Nucleus accumbens (tissue), 56 donors: ENCODE measurements around the gene C11orf97.
"Not testable (repeated sequence)": the region's sequence is repeated elsewhere in the genome, so short reads cannot be mapped to it uniquely, and the experiment has no call there.

Experiments used
- DNase-seq, 56 donors: peaks; one replicate each; lab custom pipeline; 2025; lab: John Stamatoyannopoulos, UW

The C11orf97 gene

DNA sequence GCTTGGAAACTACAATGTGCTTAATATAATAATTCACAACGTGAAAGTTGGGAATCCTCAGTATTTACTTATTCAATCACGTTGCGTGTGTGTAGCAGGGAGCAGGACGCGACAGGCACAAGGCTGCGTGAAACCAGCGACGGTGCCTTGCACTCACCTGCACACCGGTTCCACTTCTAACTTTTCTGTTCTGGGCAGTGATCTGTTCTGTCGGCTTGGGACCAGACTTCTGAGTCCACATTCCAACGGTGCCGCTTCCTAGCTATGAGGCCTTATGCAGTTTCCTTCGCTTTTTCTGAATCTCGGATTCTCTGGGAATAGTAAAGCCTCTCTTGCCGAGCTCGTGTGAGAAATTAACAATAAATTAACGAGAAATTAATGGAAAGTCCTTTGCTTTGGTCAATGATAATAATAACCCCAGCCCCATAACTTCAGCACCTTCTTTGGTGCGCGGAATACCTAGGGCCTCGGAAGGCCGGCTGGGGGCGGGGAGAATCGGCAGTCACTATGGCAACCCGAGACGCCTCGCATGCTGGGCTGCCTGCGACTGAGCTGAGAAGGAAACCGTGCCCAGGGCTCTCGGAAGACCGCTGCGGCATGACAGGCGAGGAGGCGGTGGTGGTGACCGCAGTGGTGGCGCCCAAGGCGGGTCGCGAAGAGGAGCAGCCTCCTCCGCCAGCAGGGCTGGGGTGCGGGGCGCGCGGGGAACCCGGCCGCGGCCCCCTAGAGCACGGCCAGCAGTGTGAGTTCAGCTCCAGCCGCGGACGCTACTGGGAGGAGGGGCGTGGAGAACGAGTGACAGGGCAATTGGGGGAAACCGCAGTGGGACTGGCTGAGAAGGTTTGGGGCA is at the start of gene C11orf97:
Gene C11orf97 (plus strand): TSS at position 530 of the 850 bp plus-strand sequence. CDS start 68 bp downstream, at position 598.
- peak in 52 of 56 donors; percentile 7 to 78 (median 40) for DNase-seq

GRCh38 chr11:94469416-94469815 is 42.8 kb upstream of the C11orf97 start:
- no peak for DNase-seq

GRCh38 chr11:94472916-94473799 is 39.1 kb upstream of the C11orf97 start:
- no peak for DNase-seq

- DNase-seq = no peak
Measured at GRCh38 chr11:94477624-94478023, 34.6 kb upstream of the C11orf97 start.

GRCh38 chr11:94481342-94481741 is 30.9 kb upstream of the C11orf97 start:
- no peak for DNase-seq

DNA sequence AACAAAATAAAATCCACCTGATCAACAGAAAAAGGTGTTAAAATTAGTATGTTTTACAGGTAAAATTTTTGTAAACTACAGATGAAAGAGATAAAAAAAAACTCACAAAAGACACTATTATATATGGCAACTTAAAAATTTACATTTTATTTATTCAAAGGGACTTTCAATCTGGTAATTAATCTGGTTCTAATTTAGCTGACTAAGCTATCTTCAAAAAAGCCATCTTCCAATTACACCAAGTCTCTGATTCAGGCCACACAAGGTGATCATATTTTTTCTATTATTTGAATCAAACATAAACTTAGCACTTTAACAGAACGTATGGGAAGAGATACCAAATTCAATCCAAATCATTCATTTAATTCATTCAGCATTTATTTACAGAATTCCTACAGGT is 26.2 kb upstream of the C11orf97 start:
- no peak for DNase-seq

DNA sequence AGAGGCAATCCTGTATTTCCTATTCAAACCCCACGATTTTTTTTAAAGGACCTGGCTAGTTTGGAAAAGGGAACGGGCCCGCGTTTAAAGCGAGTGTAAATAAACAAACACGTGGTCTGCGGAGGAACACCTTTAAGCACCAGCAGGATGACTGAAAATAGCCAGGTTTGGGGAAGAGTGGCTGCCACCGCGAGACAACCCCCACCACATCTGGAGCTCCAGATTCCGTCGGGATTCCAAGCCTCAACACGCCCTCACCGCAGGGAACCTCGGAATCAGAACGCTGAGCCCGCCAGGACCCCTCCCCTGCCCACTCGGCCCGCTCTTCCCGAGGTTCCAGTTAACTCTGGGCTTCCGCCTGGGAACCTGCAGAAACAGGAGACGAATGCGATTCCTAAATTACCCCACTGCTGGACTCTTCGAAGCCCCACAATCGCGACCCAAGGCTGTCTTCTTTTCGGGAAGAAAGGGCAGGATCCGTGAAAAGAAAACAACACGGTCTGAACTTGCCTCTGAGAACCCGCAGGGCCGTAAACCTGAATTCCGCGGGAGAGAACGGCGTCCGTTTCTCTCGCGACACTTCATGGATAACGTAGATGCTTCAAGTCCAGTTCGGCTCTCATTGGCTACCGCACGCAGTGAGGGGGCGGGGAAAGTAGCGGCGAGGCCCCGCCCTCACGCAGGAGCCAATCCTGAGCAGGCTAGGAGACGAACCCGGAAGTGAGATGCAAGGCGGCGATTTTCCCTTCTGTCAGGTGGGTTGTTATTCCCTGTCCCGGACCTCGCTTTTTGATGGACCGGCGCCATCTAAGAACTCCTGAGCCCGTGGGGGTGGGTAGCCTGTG is 18.8 kb upstream of the C11orf97 start, which contains the start of the genes ANKRD49 and MRE11:
Gene ANKRD49 (plus strand): TSS at position 704 of the 845 bp plus-strand sequence. CDS start 2,710 bp downstream, outside the sequence.
Gene MRE11 (minus strand): TSS at position 564 of the 845 bp plus-strand sequence. CDS start 1,043 bp downstream, outside the sequence.
- DNase-seq = peak; percentile 68 to 98 (median 94)

DNA sequence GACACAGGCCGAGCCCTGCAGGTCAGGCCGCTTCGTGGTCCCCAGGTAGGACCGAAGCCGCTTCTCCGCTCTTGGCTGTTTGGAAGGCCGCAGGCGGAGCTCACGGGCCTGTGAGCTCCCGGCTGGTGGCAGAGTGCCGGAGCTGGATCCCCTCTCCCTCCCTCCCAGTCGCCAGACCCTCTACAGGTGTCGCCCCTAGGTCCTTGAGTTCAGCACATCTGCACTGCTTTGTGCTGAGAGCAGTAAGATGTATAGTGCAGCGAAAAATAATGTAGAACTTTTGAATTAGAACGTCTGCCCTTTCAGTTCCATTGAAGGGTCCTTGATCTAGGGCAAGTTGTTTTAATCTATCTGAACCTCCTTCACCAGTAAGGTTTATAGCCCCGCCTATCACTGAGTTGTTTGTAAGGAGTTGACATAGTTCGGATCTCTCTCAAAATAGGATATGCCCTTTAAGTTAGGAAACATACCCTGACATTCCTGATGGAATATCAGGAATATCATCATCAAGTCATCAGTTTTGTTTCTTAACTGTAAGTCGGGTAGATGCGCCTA is 18.1 kb upstream of the C11orf97 start:
- no peak for DNase-seq

- DNase-seq = no peak
Measured at GRCh38 chr11:94500181-94500580, 12.1 kb upstream of the C11orf97 start.

- DNase-seq = no peak
Measured at GRCh38 chr11:94501522-94501921, 10.7 kb upstream of the C11orf97 start.

GRCh38 chr11:94504689-94505293 is 7.5 kb upstream of the C11orf97 start:
- DNase-seq = no peak

- not testable (repeated sequence) for DNase-seq
Measured at GRCh38 chr11:94506513-94506912, 5.7 kb upstream of the C11orf97 start.

DNA sequence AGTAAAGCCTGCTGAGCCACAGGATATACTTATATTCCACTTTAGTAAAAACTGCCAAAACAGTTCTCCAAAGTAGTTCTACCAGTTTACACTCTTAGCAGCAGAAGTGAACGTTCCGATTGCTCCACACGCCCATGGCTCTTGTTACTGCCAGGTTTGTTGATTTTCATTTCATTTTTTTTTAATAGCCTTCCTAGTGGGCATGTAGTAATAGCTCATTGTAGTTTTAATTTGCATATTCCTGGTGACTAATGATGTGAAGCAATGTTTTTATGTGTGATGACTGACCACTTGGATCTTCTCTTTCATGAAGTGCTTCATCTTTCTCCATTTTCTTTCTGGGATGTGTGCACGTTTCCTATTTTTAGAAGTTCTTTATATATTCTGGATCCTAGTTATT is 4.8 kb upstream of the C11orf97 start:
- DNase-seq = no peak

- DNase-seq = no peak
Measured at GRCh38 chr11:94513091-94513490, 830 bp downstream of the C11orf97 start.

- no peak for DNase-seq
Measured at GRCh38 chr11:94515398-94515797, 3.1 kb downstream of the C11orf97 start.

DNA sequence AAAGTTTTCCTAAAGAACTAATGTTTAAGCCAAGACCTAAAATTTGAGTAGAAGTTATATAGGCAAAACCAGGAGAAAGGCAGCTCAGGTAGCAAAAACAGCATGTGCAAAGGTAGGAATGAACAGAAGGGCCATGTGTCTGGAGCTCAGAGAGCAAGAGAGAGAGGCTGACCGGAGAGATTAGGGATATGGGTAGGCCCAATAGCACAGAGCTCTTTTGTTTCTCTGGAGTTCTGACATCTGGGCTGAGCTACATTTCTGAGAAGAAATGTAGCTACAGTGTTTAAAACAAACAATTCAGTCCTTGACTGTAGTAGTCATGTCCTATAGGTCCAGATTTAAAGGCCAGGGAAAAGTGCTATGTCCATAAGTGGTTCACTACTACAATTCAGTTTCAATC is 4.5 kb downstream of the C11orf97 start:
- no peak for DNase-seq

GRCh38 chr11:94518300-94518699 is 6.0 kb downstream of the C11orf97 start:
- DNase-seq = no peak

DNA sequence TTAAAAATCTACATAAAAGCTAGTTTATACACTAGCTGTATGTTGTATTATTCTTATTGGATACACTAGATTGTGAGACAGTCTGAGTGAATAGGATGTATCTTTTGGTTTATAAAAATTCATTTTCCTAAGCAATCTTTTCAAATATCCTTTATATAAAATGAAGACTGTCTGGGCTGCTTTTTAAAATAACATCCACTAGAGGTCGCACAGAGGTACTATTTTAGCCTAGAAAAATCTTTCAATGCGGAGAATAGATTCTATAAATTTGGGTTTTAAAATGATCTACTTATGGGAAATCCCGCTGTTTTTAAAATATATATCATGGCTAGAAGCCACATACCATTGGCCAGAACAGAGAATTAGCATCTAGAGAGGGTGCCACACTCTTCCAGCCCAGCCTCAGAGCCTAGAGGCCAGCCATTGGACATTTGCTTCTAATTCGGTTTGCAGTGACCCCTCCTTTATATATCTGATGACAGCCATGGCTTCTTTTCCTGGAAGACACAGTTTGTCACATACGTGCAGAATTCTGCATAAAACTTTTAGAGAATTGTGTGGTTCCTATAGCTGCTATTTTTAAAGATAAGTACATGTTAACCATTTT is 7.3 kb downstream of the C11orf97 start:
- DNase-seq = peak in 3 of 56 donors; percentile 2 to 4 (median 2)

DNA sequence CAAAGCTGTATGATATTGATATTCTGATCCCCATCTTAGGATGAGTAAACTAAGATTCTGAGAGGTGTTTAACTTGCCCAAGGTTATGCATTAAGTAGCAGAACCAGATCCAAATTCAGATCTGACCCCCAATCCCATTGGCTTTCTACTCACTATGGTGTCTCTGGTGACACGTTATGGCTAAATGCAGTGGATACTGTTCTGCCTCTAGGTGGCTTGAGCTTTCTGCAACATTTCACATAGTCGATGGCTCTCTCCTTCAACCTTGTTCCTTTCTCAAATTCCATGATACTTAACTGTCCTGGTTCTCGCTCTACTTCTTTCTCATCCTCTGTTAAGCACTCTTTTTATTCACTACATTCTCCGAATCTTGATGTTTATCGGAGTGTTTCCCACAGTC is 9.4 kb downstream of the C11orf97 start:
- no peak for DNase-seq
